Heart left ventricle (tissue), 13 donors: Measurements from ENCODE around the gene TFAP2D.

Experiments used
- POLR2A ChIP-seq, 2 donors: fragments of 450-650 bp; IDR thresholded peaks; one replicate each; pipeline ENCODE4 v1.6.1; 2017; ENCODE audit warnings: antibody characterized with exemption in 2 of 2, mild to moderate bottlenecking in 2 of 2, moderate library complexity in 2 of 2
- TF ChIP-seq, protein P1 (sequence below), 12 donors: fragments of 200-600 bp; sonication (generic) in 4 of 12; IDR thresholded peaks; one replicate each; pipeline versions ENCODE4 v1.5.0 to v1.8.0; 2018 to 2022; ENCODE audit warnings: antibody characterized with exemption in 12 of 12, mild to moderate bottlenecking in 5 of 12
- donor health status: ischemic (EF 13 %, LVEDD 7.1; RV severe dilation, severe dysfunction).
- donor health status: DM: no; HTN: yes; CAD: no.
- donor health status: DM: no; HTN: no; CAD: no.
- donor health status: ischemic (EF 25% LVEDD 6.9; RV normal size, moderate dysfunction).
- donor health status: ischemic (EF 25% LVEDD 5.7; RV mildly dilated, moderate dysfunction).
- donor health status: ischemic (EF 35%, LVEDD 5.7; RV mildly dilated, moderate dysfunction).
- donor health status: nonischemic (EF 11% LVEDD 7.7; RV severe dilation, severe dysfunction).
- donor health status: DM: yes; HTN: yes; CAD: no.
- donor health status: PGD.
- donor health status: ischemic (EF 29% LVEDD 5.4; RV normal size, mild dysfunction).
- donor health status: nonischemic (EF 23%, LVEDD 6.1; RV moderate dilation, normal function).

DNA sequence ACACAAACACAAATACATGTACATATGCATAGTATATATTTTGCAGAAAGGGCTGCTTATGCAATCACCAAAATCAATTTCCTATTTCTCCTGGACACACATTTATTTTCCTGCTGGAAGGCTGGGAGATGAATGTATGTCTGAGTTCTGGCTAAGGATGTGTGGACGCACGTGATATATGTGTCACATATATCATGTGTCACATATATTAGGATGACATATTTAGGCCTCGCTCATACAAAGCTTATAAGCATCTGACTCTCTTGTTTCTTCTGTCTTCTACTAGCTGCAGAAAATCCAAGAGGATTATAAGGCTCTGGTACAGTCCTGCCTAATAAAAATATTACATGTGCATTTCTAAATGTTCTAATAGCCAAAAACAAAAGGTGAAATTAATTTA is 47.2 kb upstream of the TFAP2D start:
- TF ChIP-seq, protein P1, sequence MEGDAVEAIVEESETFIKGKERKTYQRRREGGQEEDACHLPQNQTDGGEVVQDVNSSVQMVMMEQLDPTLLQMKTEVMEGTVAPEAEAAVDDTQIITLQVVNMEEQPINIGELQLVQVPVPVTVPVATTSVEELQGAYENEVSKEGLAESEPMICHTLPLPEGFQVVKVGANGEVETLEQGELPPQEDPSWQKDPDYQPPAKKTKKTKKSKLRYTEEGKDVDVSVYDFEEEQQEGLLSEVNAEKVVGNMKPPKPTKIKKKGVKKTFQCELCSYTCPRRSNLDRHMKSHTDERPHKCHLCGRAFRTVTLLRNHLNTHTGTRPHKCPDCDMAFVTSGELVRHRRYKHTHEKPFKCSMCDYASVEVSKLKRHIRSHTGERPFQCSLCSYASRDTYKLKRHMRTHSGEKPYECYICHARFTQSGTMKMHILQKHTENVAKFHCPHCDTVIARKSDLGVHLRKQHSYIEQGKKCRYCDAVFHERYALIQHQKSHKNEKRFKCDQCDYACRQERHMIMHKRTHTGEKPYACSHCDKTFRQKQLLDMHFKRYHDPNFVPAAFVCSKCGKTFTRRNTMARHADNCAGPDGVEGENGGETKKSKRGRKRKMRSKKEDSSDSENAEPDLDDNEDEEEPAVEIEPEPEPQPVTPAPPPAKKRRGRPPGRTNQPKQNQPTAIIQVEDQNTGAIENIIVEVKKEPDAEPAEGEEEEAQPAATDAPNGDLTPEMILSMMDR (IDR thresholded peaks at IDR 0.05): no peak
- no peak for TF ChIP-seq POLR2A (IDR thresholded peaks at IDR 0.05)
